Activated CD4-positive, alpha-beta T cell treated with anti-CD3 and anti-CD28 coated beads, Interleukin-2, amount 50 U/mL, for 4 hours (primary cell): Measurements from ENCODE around the gene HAO2.
"Not testable (repeated sequence)": the region's sequence is repeated elsewhere in the genome, so short reads cannot be mapped to it uniquely, and the experiment has no call there.

Experiments used
- DNase-seq, 2 experiments: peaks; one replicate each; pipeline ENCODE4 v3.0.0-alpha.2; 2020

HAO2 gene

DNA sequence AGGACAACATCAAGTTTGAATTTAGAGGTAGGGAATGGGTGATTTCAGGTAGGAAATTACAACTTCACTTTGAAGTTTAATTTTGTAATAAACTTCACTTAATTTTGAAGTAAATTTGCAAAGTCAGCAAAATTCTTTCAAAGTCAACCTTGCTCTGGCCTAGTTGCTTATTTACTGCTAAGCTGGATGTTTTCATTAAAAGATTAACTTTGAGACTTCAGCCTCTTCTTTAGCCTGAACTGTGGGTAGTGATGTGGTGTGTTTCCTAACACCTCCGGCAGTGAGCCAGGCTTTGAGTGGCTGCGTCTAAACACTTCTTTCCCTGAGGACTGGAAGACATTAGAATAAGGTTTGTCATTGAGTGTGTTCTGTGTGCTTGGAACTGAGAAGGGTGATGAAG, at the start of gene HAO2:
Gene HAO2, plus strand, starts transcription at position 232 of the 400 bp plus-strand sequence. CDS start 12,301 bp downstream, outside the sequence.
- DNase-seq: no peak

DNA sequence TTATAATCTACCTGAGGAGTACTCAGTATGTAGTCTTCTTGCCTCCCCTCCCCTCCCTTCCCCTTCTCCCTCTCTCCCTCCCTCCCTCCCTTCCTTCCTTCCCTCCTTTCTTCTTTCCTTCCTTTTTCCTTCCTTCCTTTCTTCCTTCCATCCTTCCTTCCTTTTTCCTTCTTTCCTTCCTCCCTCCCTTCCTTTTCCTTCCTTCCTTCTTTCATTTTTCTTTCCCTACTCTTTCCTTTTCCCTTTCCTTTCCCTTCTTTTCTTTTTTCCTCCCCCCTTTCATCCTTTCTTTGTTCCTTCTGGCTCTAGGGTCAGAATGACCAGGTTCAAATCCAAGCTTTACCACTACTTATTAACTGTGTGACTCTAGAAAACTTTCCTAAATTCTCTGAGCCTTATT, 48.5 kb upstream of the HAO2 start:
- no peak for DNase-seq

DNA sequence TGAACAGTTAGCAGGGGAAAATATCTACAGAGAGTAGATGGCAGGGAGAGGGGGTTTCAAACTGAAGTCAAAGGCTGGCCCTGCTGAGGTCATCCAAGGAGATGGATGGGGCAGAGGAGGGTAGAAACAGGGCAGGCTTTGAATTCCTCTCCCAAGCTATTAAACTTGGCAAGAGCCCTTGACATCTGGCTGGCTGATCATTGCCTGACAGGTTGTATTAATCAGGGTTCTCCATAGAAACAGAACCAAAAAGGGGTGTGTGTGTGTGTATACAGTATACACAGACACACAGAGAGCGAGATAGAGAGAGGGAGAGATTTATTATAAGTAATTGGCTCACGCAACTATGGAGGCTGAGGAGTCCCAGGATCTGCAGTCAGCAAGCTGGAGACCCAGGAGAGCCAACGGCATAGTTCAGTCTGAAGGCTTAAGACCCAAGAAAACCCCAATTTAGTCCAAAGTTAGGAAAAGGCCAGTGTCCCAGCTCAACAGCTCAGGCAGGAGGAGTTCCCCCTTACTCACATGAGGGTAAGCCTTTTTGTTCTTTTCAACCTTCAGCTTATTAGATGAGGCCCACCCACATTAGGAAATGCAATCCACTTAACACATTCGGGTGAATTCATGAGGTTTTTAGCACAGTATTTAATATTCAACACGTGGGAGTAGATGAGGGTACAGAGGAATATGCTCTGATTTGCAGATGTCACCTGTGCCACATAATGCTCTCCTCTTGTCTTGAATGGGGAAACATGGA, 46.7 kb upstream of the HAO2 start:
- no peak for DNase-seq

DNA sequence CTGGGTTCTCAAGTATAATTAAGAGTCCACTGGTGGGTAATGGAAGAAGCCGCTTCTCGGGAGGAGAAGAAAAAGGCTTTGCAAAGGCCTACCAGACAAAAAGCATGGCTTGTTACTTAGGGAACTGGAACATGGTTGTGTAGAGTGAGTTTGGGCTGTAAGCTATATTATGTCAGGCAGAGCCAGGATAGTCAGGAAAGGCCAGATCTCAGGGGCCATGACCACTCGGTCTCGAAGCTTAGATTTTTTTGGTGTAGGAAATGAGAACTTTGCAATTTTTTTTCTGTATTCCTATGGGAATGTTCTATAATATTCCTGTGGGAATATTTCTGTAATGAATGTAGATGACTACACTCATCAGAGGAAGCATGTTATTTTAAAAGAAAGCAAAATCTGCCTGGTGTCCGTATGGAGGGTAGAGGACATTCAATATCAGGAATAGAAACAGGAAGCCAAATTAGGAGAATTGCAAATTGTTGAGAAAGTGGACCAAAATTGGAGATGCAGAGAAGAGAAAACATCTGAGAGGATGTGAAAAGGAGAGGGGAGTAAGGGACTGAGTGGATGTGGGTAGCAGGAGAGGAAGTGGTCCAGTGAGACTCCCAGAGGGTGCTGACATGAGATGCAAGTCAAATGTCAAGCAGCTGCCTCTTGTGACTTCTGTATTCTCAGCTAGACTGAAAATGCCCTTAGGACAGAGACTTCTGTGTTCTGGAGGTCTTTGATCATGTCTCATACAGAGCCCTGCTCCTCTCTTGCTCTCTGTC, 45.2 kb upstream of the HAO2 start:
- no peak for DNase-seq

DNA sequence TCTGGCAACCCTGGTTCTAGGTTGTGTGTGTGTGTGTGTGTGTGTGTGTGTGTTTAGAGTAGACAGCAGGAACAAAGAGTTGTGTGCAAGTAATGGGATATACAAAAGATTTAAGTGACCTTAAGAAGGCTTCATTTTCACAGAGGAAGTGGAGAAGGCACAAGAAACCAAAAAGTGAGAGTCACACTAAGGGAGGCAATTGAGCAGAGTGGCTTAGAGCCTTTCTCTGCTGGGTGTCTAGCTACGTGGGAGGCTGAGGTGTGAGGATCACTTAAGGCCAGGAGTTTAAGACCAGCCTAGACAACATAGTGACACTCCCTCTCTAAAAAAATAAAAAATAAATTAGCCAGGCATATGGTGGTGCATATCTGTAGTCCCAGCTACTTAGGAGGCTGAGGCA, 44.4 kb upstream of the HAO2 start:
- no peak for DNase-seq

DNA sequence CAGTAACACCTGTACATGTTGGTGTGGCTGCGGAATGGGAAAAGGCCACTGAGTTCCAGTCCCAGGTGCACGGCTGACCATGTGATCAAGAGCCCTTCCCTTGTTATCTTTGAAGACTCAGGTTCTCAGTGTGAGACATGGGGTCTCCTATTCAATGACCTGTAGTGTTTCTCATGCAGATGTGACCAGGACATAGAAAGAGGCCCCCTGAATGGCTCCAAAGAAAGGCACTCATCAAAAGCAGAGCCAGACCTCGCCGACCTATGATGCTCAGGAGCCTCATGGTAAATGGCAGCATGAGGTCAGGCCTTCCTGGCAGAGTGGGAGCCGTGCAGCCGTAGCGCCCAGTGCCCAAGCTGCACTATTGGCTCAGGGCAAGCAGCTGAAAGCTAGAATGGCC, 42.3 kb upstream of the HAO2 start:
- no peak for DNase-seq

DNA sequence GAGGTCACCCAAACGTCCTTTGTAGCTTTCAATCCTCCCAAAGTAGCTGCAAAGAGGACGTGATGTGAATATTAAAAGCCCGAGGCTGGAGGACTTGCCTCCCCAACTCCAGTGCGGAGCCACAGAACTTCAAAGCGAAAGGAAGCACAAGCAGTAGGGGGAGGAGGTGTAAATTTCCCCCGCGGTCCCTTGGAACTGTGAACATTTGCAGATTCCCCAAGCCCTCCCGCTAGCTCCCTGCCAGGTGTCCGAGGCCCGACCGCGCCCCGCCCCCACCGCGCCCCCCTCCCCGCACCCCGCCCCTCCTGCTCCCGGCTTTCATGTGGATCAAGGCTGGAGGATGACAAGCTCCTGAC, 41.5 kb upstream of the HAO2 start:
- DNase-seq: no peak

DNA sequence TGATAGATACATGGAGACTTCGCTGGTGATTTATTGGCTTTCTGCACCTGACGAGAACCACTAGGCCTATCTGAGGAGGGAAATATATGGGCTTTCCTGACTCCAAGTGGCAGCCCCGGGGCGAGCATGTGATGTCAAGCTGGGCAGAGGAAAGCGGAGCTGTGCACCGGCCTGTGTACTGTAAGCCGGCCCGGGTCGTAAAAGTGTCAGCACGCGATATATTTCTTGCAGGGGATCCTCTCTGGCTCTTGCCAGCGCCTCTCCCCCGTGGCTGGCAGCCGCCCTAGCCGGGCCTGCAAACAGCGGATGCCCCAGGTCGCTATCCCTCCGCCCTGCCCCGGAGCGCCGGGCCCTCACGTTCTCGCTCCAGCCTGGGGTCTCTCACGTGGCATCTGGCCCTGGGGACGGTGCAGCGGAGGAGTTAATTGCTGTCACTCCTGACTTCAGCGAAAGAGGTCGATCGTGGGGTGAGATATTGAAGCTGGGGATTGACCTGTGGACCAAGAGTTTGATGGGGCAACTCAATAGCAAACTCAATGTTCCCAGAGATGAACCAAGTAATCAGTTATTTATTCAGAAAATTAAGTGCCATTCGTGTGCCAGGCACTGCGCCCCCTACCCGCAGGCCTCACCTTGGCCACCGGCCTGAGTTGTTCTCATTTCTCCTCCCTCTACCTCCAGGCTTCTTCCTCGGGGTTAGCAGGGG, 41.0 kb upstream of the HAO2 start:
- DNase-seq: peak in 1 of 2 experiments; percentile 26

DNA sequence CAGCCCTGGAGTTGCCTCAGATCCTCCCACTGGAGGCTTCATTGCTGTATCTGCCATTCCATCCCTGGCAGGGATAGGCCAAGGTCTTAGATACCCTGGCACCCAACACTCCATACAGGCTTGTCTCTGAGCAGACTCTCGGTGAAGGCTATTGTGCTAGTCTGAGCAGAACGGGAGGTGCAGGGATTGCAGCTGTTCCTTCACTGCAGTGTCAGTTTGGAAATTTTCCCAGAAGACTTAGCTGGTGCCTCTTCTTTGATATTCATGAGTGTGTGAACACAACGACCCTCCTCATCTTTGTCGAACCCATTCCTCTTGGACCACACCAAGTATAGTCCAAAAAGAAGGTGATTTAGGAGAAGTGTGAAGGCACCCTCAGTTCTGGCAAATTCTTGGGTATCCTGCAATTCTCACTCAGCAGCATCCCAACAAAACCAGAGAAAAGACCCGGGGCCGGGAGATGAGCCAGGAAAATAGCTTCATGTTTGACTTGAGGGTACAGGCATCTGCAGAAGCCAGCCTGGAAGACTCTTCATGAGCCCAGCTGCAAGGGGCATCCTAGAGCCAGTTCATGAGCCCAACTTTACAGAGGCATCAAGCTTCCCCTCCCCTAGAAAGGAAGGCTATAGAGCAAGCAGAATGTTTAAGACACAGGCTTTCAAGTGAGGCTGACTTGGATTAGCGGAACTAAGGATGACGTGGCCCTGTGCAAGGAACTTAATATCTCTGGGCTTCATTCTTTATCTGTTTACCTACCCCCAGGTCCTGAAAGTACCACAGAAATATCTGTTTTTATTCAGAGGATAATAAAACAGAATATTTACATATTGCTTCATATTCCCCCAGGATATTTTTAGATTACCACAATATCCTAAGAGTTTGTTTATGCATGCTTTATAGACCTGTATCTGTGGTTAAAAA, 38.8 kb upstream of the HAO2 start:
- DNase-seq: no peak

DNA sequence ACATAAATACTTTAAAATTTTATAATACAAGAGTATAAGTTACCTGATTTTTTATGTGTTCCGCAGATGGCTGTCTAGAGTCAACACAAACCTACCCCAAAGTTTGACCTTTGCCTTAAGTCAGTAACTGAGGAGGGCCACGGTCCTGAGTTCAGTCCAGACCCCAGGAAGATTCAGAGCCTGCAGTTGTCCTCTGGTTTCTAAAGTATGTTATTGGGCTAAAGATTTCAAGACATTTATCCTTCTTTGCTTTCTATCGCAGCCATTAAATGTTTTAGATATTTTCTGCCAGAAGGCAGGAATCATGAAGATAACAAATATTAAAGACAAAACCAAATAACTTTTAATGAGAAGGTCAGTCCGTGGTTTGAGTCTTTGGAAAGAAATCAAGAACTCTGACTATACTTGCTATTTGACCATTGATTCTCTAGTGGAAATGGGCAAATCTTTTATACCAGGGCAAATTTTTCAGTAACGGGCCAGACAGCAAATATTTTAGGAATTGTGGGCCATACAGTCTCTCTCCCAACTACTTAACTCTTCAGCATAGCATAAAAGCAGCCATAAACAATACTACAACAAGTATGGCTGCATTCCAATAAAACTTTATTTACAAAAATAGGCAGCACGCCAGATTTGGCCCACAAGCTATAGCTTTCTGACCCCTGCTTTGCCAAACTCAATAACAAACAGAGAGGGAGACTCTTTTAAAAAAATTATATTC, 38.0 kb upstream of the HAO2 start:
- DNase-seq: no peak

DNA sequence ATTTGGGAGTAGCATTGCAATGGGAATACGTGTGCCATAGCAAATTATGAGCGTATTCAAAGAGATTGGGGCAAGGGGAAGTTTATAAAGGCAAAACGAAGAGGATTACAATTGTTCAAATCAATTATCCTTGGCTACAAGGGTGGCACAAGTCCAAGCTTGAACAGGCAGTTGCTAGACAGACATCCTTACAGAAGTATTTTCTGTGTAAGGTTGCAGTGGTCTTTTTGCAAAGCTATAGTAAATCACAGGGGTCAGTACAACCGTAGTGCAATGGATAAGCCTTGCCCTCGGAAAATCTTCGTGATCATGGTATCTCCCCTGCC, 37.4 kb upstream of the HAO2 start:
- DNase-seq: no peak

DNA sequence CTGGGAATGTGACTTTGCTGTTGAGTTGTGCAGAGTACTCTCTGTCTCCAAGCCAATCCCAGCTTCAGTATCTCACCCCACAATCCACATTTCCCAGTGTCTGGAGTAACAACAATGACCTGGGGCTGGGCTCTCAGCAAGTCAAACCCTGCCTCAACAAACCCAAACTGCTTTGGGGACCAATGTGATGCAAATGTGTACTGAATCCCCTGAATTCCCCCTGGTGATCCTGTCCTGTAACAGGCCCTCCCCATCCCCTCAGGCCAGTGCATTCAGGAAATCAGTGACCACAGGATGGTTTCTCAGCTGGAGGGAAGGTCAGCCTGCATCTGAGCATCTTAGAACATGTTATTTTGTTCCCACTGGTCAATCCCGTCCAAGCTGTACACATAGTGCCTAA, 36.7 kb upstream of the HAO2 start:
- DNase-seq: no peak

DNA sequence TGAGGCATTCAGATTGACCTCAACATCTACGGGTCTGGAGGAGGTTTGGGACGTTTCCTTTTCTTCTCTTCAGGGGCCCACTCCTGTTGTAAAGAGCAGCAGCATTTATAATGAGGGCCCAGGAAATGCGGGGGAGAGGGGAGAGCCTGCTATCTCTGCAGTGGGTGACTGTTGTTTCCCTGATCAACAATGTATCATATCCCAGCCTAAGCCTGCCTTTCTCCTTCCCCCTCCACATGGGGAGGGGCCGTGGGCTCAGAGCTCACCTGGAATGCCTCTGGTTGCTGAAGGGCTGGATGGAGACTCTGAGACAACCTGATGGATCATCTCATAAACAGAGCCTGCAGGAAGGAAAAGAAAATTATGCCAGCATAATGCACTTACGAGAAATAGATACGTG, 36.0 kb upstream of the HAO2 start:
- DNase-seq: no peak

DNA sequence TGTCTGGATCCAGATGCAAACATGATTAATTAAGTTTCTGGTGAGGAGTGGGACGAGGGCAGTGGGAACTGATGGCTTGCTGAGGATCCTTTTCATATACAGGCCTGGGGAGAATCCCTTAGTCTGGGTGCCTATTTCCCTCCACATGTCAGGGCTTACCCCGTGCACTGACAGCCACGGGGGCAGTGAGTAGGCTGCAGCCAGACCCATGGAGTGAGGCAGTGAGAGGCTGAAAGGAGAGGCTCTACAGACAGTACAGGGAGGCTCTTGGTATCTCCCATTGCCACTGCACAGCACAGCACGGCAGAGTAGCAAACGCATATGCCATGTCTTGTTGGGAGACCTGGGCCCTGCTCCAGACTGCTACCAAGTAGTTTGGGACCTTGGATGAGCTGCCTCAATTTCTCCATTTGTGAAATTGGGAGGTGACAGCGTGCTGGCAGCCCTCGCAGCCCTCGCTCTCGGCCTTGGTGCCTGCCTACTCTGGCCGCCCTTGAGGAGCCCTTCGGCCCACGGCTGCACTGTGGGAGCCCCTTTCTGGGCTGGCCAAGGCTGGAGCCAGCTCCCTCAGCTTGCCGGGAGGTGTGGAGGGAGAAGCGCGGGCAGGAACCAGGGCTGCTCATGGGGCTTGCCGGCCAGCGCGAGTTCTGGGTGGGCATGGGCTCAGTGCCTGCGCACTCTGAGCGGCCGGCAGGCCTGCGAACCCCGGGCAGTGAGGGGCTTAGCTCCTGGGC, 35.3 kb upstream of the HAO2 start:
- no peak for DNase-seq

DNA sequence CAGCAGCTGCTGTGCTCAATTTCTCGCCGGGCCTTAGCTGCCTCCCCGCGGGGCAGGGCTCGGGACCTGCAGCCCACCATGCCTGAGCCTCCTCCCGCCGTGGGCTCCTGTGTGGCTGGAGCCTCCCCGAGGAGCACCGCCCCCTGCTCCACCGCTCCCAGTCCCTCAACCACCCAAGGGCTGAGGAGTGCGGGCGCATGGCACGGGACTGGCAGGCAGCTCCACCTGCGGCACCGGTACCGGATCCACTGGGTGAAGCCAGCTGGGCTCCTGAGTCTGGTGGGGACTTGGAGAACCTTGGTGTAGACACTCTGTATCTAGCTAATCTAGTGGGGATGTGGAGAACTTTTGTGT, 34.7 kb upstream of the HAO2 start:
- not testable (repeated sequence) for DNase-seq

DNA sequence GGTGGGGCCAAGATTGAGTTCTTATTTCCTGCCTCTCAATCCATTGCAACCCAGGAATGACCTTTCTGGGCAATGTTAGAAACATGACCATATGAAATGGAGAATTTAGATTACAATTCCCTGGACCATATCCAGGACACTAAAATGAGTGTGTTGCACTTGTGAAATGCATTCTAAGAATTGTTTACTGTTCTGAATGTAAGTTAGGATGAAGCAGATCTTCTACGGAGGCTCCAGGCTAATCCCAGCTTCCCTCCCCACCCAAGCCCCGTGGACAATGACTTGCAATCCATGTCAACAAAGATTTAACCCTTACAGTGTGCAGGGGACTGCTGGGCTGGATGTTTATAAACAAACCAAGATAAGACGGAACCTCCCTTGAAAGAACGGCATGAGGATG, 31.7 kb upstream of the HAO2 start:
- DNase-seq: no peak

DNA sequence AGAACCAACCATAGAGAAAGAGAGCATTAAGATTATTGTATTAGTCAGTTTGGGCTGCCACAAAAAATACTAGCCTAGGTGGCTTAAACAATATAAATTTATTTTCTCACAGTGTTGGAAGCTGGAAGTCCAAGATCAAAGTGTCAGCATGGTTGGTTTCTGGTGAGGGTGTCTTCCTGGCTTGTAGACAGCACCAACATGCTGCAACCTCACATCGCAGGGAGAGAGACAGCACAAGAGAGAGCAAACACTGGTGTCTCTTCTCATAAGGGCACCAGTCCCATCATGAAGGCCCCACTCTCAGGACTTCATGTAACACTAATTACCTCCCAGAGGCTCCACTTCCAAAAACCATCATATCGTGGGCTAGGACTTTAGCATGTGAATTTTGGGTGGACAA, 30.6 kb upstream of the HAO2 start:
- DNase-seq: no peak

DNA sequence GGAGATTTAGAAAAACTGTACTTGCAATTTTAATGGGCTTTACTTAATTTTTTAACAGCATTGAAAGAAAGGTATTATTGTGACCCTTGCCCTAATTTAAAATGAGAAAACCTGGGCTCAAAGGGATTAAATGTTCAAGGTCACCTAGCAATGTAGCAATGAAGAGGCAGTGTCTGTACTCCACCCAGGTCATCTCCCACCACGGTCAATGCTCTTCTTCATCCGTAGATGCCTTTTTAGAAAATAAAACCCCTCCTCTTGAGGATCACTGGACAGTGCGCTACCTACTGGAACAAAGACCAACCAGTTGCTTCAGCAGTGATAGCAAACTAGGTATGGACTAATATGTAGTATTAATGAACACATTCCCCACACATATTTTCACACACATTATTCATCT, 29.8 kb upstream of the HAO2 start:
- no peak for DNase-seq

DNA sequence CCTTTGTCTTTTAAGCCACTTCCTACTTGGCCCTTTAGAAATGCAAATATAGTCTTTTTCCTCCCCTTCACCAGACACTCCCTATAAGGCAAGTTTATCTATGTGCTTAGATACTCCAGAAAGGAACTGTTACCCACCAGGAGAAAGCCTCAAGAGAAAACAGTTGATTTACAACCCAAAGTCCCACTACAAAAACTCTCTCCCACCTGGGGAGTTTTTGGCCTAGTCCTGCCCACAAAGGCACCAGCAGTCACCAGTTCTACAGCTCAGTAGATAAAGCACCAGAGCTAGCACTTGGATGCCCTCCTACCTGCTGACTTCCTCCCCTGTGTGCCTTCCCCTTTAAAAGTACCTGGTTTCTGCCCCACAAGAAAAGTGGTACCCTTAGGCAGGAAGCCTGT, 27.7 kb upstream of the HAO2 start:
- DNase-seq: no peak

DNA sequence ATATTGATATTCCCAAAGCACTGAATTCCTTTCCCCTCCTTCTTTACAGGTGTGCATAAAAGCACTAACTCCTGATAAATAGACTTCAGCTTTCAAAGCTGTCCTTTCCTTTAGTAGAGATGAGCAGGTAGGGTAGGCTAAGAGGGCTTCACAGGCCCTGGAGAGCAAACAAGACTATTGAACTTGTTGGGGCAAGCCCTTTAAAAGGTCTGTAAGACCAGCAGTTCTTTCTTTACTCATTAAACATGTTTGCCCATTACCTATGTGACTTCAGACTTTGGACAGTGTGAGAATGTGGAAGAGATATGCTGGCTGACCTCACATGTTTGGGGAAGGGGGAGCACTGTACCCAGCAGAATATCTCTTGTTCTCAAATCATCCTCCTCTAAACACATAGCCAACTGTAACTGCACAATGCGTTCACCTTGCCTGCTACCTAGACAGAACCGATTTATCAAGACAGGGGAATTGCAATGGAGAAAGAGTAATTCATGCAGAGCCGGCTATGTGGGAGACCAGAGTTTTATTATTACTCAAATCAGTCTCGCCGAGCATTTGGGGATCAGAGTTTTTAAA, 27.1 kb upstream of the HAO2 start:
- no peak for DNase-seq

DNA sequence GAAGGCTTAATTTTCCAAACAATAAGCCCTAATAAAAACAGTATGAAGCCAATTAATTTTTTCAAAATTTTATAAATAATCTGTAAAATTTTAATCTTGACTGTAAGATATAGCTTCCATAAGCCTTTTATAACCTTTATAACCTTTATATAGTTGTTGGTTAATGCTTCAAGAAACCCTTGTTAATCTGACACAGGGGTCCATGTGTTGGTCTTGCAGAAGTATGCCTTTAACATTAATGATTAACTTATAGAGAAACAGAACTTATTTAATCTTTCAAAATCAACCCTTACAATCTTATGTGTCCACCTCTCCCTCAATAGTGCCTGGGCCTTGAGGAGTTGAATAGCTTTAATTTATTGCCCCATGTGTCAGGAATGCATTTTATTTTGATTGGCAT, 23.2 kb upstream of the HAO2 start:
- DNase-seq: no peak
